MG63 (cell line): Measurements from ENCODE around the gene PBX1. TPM values are rescaled to one million over a fixed set of nuclear protein-coding genes. Genes with fewer than 3 reads are reported as not detected.

Experiments
- DNase-seq: peaks from one replicate; pipeline ENCODE4 v3.0.0-alpha.2; 2020
- H3K27me3 ChIP-seq: fragments of 250-450 bp; sonication (Bioruptor Pico); 2 replicates; pipeline ENCODE4 v1.5.1; 2020; ENCODE audit warnings: mild to moderate bottlenecking, moderate library complexity
- H3K36me3 ChIP-seq: fragments of 250-450 bp; sonication (Bioruptor Pico); 2 replicates; pipeline ENCODE4 v1.5.1; 2020; ENCODE audit warnings: mild to moderate bottlenecking, moderate library complexity
- H3K4me3 ChIP-seq: fragments of 250-450 bp; sonication (Bioruptor Pico); 2 replicates; pipeline ENCODE4 v1.5.1; 2020; ENCODE audit warnings: mild to moderate bottlenecking, moderate library complexity
- H3K9me3 ChIP-seq: fragments of 250-450 bp; sonication (Bioruptor Pico); 2 replicates; pipeline ENCODE4 v1.5.1; 2020; ENCODE audit warnings: mild to moderate bottlenecking, moderate library complexity
- total RNA-seq: library from RNA; depleted of rRNA; stranded (reverse); fragments of >200 nt; shearing (Covaris generic); gene quantifications from 2 replicates; pipeline ENCODE4 v1.2.3, GENCODE V29; 2014; ENCODE audit warnings: low replicate concordance

The PBX1 gene
- total RNA-seq, 1 experiment from 2014 or later, result 0.36 TPM

DNA sequence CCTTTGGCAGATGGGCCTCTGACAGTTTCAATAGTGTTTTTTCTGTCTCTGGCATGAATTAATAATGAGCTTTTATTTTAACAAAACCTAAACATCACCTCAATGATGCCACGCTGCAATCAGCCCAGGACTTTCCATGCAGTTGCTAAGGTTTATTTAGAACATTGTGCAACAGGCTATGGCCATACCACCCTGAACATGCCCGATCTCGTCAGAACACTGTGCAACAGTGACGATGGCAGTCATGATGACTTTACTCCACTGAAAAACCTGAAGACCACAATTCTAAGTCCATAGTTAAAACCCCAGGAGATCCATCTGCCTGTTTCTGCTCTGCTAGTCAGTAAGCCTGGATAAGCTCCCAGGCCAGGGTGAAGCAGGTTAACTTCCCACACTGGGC is 310.0 kb downstream of the PBX1 start:
- Histone ChIP-seq H3K36me3 (no peaks in the 10 kb centered on the region), H3K9me3 (no peaks in the 10 kb centered on the region), H3K27me3 (no peaks in the 10 kb centered on the region), H3K4me3 (no peak overlapping the region)
- no peak for DNase-seq

DNA sequence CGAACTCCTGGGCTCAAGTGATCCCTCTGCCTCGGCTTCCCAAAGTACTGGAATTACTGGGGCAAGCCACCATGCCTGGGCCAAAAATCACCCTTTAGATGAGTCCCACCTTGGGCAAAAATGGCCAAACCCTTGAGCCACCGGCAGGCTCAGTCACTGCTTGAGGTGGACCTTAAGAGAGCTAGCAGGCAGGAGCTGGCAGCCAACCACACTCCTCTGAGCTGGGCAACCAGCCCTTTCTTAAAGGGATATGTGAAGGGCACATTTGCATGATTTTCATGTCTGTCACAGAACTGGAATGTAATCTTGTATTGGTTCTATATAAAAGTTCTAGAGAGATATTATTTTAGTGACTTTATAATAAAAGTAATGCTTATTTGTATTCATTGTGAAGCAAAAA is 316.5 kb downstream of the PBX1 start:
- no peak for DNase-seq
- H3K27me3 ChIP-seq, result no peaks in the 10 kb centered on the region
- no peaks in the 10 kb centered on the region for H3K9me3 ChIP-seq
- H3K36me3 ChIP-seq, result no peaks in the 10 kb centered on the region
- H3K4me3 ChIP-seq, result no peak overlapping the region

DNA sequence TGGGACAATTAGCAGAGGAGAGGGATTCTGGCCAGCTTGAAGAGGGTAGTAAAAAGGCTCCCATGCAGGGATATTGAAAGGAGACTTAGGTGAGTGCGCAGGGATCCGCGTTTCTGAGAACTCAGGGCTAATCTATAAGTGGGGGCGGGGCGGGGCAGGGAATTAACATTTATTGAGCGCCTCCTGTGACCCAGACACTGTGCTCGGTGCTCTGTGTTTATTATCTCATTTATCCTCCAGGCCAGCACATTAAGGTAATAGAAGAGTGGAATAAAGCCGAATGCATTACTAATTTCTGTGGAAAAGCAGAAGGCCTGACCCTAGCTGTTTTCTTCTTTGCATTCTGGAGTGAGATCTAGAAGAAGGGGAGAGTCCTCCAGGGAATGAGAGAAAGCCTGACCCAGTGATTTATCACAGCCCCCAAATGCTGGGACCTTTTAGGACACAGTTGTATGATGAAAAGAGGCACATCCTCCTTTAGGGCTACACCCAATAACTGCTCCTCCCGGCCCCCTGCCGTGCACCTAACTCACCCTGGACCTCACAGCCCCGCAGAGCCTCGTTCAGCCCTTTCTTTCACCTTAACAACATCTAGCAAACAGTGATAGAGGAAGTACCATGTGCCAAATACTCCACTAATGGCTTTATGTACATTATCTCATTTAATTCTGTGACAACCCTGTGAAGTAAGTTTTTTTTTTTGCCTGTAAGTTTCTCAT is 317.6 kb downstream of the PBX1 start:
- Histone ChIP-seq H3K36me3 (no peaks in the 10 kb centered on the region), H3K27me3 (no peaks in the 10 kb centered on the region), H3K4me3 (no peak overlapping the region), H3K9me3 (no peaks in the 10 kb centered on the region)
- DNase-seq, result no peak

DNA sequence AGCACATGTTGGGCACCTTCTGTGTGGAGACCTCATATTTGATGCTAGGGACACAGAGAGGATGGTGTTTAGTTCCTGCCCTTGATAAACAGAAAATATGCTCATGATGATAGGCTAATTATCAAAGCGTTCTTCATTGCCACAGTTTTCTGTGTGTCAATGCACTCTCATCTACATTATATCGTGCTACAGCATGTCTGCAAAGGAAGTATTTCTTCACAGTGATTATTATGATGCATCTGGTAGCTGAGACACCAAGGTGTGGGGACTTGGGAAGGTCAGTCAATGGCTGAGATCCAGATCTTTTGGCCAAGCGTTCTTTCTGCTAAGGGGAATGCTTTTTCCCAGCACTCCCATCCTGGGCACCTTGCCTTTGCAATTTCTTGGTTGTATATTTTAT is 321.2 kb downstream of the PBX1 start:
- Histone ChIP-seq H3K4me3 (no peak overlapping the region), H3K27me3 (no peaks in the 10 kb centered on the region), H3K36me3 (no peaks in the 10 kb centered on the region), H3K9me3 (no peaks in the 10 kb centered on the region)
- no peak for DNase-seq

DNA sequence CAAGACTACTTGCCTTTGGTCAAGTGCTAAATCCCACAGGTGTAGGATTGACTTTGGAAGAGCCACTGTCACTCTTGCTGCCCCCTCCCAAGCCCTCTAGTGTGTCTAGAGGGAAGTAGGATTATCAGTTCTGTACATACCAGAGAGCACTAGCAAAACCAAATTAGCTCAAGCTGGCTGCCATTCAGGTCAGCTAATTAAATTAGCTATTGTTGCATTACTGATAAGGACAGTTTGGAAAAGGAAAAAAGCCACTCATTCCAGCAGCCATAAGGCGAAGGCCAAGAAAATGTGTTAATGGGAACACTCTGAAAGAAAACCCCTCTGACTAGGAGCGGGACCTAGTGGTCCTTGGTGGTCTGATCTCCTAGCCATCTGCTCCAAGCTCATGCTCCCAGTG is 321.7 kb downstream of the PBX1 start:
- H3K27me3 ChIP-seq, result no peaks in the 10 kb centered on the region
- H3K4me3 ChIP-seq, result no peak overlapping the region
- H3K36me3 ChIP-seq, result no peaks in the 10 kb centered on the region
- no peak for DNase-seq
- no peaks in the 10 kb centered on the region for H3K9me3 ChIP-seq

DNA sequence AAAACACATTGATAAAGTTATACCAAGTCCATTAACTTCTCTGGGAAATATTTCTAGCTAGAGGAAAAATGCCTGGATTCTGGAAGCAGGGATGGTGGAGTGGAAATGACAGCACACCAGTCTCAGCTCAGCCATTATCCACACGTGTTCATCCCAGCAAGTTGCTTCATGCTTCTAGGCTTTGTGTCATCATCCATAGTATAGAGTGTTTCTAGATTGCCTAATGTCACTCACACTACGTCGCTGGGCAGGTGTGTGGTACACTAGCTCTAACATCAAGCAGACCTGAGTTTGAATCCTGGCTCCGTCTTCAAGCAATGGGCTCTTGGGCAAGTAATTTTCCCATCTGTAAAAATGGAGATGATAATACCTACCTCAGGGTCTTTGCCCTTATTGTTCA is 326.3 kb downstream of the PBX1 start:
- Histone ChIP-seq H3K9me3 (no peaks in the 10 kb centered on the region), H3K4me3 (no peak overlapping the region), H3K27me3 (no peaks in the 10 kb centered on the region), H3K36me3 (no peaks in the 10 kb centered on the region)
- no peak for DNase-seq

DNA sequence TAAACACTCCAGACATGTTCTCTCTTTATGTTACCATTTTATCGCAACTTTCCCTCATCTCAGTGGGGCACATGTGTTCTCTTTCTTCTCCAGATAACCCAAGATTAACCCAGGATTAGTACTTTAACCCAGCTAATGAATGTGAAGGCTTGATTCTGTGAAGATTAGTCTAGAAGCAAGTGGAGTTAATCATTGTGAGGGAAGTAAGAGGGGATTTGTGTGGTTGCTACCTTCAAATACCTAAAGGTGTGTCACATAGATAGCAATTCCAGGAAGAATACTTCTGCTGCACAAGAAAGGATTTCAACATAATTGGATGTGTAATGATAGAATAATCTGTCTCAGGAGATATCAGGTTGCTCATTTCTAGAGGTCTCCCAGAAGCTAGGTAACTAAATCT is 327.1 kb downstream of the PBX1 start:
- DNase-seq, result no peak

DNA sequence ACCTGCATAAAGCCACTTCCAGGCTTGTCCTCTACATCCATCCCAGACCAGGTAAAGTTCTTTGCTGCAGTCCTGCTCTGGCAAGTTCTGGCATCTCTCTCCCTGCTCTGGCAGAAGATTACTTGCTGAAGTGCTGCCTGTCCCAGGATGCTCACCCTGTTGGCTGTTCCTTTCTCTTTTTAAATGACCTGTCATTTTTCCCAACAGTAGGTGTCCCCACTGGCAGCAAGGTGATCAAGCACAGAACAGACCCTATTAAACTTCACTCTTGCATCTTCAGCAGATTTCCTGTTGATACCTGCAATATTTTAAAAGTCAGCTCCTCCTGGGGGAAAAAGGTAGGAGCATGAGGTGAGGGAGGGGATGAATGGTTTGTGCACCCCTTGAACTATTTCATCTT is 332.6 kb downstream of the PBX1 start:
- H3K36me3 ChIP-seq, result no peaks in the 10 kb centered on the region
- no peak for DNase-seq
- no peaks in the 10 kb centered on the region for H3K9me3 ChIP-seq
- no peaks in the 10 kb centered on the region for H3K27me3 ChIP-seq
- H3K4me3 ChIP-seq, result no peak overlapping the region

More for the DNA sequence above, 327.1 kb downstream of the PBX1 start:
- Histone ChIP-seq H3K36me3 (no peaks in the 10 kb centered on the region), H3K9me3 (no peaks in the 10 kb centered on the region), H3K4me3 (no peak overlapping the region), H3K27me3 (no peaks in the 10 kb centered on the region)

DNA sequence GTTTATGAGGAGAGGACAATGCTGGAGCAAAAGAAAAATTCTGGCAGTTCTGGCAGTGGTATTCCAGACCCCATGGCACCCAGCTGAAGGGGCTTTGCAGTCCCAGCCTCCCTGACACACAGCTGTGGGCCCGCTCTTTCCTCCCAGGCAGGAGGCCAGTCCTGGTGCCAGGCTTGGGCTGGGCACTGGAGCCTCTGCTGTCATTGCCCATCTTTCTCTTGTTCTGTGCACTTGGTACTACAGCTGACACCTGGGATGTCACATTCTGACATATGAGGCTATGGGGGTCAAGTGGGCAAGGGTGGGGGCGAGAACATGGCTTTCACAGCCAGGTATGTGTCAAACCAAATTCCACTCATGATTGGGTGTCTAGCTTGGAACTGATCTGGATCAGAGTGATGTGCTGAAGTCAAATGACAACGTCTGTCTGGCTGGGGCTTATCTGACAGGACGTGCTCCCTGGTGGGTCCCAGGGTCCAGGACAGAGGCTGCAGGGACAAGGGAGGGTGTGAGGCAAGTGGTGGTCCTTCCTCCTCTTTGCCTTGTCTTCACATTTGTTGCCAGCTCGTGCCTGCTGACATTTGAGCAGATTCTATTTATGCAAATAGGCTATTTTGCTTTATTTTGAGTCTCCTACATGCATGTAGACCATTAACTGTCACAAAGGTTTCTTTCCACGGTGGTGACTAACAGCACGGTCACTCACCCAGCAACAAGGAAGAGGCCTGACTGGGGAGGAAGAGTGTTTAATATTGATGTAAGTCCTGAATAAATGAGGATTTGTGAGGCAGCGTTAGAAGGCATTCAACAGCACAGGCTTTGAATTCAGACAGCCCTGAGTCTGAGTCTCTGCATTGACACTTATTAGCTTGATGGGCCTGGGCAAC is 336.3 kb downstream of the PBX1 start:
- no peaks in the 10 kb centered on the region; the same call in none of the 2 replicates for H3K27me3 ChIP-seq
- H3K9me3 ChIP-seq, result no peaks in the 10 kb centered on the region
- no peak overlapping the region for H3K4me3 ChIP-seq
- H3K36me3 ChIP-seq, result no peaks in the 10 kb centered on the region
- DNase-seq, result no peak

DNA sequence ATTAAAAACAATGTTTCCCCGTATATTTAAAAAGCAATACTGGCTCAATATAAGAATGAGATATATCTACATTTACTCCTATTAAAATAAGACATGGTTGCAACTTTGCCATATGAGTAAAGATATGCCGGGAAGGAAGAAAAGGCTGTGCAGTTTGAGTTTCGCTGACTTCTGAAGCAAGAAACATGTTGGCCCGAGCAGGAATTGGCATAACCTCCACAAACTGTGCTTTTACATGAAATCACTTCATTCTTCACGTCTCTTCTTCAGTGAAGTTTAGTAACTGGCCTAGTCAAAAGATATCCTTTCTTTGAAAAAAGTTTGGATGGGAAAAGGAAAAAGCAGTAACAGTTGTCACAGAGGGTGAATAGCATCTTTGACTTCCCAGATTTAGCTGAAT is 342.0 kb downstream of the PBX1 start:
- no peak for DNase-seq

More for the DNA sequence above, 342.0 kb downstream of the PBX1 start:
- no peak overlapping the region for H3K4me3 ChIP-seq
- no peaks in the 10 kb centered on the region; the same call in none of the 2 replicates for H3K27me3 ChIP-seq
- H3K9me3 ChIP-seq, result no peaks in the 10 kb centered on the region
- no peaks in the 10 kb centered on the region for H3K36me3 ChIP-seq
